Naive thymus-derived CD4-positive, alpha-beta T cell (primary cell): ENCODE results near the gene TMEM178B. TPM values are rescaled to one million over a fixed set of nuclear protein-coding genes. Genes with fewer than 3 reads are reported as not detected.
A peak's percentile ranks its signal among the peaks of the same experiment; 100 is the strongest.

Experiments
- ATAC-seq: fragments of 150-1000 bp; cut with Tn5 transposase; 2 replicates; pipeline ENCODE4 v1.10.0; 2021; ENCODE audit warnings: mild to moderate bottlenecking, moderate library complexity
- CTCF ChIA-PET: fragments of 350-600 bp; sonication (Branson Sonifier 250); formaldehyde crosslinking; loops from one replicate; lab custom pipeline; 2021; ENCODE audit warnings: antibody characterized with exemption; lab: Charles Lee
- POLR2A ChIA-PET: fragments of 350-600 bp; sonication (Branson Sonifier 250); formaldehyde crosslinking; loops from one replicate; lab custom pipeline; 2021; ENCODE audit warnings: antibody characterized with exemption, inconsistent platforms; lab: Charles Lee
- DNase-seq, 9 donors: peaks; one replicate each; pipeline versions ENCODE4 v3.0.0 to v3.0.0-alpha.2; 2020 to 2022; ENCODE audit warnings: mixed read lengths in 1 of 9
- H3K27ac ChIP-seq: one replicate; pipeline ENCODE4 v1.7.0; 2013; ENCODE audit warnings: mild to moderate bottlenecking, low read depth, low read length, moderate library complexity
- H3K27me3 ChIP-seq, 2 donors: one replicate each; pipeline ENCODE4 v1.7.0; 2013; ENCODE audit warnings: low read length in 2 of 2, mild to moderate bottlenecking in 2 of 2, moderate library complexity in 2 of 2; ENCODE audit not compliant: control insufficient read depth in 2 of 2, insufficient read depth in 2 of 2
- H3K36me3 ChIP-seq, 3 experiments: 1 replicate in 2 of 3; 2 replicates in 1 of 3; pipeline ENCODE4 v1.7.0; 2013; ENCODE audit warnings: low read length in 3 of 3, mild to moderate bottlenecking in 3 of 3, moderate library complexity in 1 of 3; ENCODE audit not compliant: insufficient read depth in 3 of 3, control insufficient read depth in 2 of 3
- H3K4me1 ChIP-seq, 2 donors: one replicate each; pipeline ENCODE4 v1.7.0; 2013; ENCODE audit warnings: low read length in 2 of 2, mild to moderate bottlenecking in 2 of 2, moderate library complexity in 1 of 2; ENCODE audit not compliant: control insufficient read depth in 2 of 2, insufficient read depth in 2 of 2
- H3K4me3 ChIP-seq: 2 replicates; pipeline ENCODE4 v1.7.0; 2013; ENCODE audit warnings: mild to moderate bottlenecking, low read length
- H3K9me3 ChIP-seq, 3 experiments: 1 replicate in 2 of 3; 2 replicates in 1 of 3; pipeline ENCODE4 v1.7.0; 2013; ENCODE audit warnings: low read length in 3 of 3; ENCODE audit not compliant: control insufficient read depth in 2 of 3
- H3K27ac Mint-ChIP-seq, 9 donors: one replicate each; pipeline ENCODE4 v1.8.0; 2020 to 2022; ENCODE audit warnings: mixed read lengths in 9 of 9, mild to moderate bottlenecking in 8 of 9, moderate library complexity in 5 of 9, inconsistent platforms in 2 of 9
- H3K27me3 Mint-ChIP-seq, 5 donors: one replicate each; pipeline ENCODE4 v1.8.0; 2021 to 2022; ENCODE audit warnings: mixed read lengths in 5 of 5, mild to moderate bottlenecking in 1 of 5
- H3K36me3 Mint-ChIP-seq, 5 donors: one replicate each; pipeline ENCODE4 v1.8.0; 2020 to 2022; ENCODE audit warnings: mixed read lengths in 5 of 5, mild to moderate bottlenecking in 3 of 5, inconsistent platforms in 1 of 5
- H3K4me1 Mint-ChIP-seq, 7 donors: one replicate each; pipeline ENCODE4 v1.8.0; 2020 to 2022; ENCODE audit warnings: mixed read lengths in 7 of 7, mild to moderate bottlenecking in 3 of 7, inconsistent platforms in 1 of 7
- H3K4me3 Mint-ChIP-seq, 10 donors: one replicate each; pipeline ENCODE4 v1.8.0; 2020 to 2022; ENCODE audit warnings: mild to moderate bottlenecking in 10 of 10, mixed read lengths in 10 of 10, moderate library complexity in 6 of 10, inconsistent platforms in 2 of 10
- H3K9me3 Mint-ChIP-seq, 11 donors: one replicate each; pipeline ENCODE4 v1.8.0; 2020 to 2022; ENCODE audit warnings: mixed read lengths in 11 of 11, mild to moderate bottlenecking in 4 of 11, inconsistent platforms in 1 of 11, moderate library complexity in 1 of 11
- intact Hi-C, 2 donors: fragments of 100-400 bp; cut with micrococcal nuclease; formaldehyde crosslinking; loops; one replicate each; pipeline ENCODE4 v1.15.1; 2023
- polyA plus RNA-seq, 2 donors: library from polyadenylated mRNA; unstranded; fragments of 300-500 nt; fragmentation: Illumina TruSeq; gene quantifications; one replicate each; pipeline ENCODE4 v1.2.3, GENCODE V29; 2021
- total RNA-seq, 6 experiments: library from RNA in 5 of 6; stranded (reverse) in 5 of 6; gene quantifications; 1 replicate in 5 of 6; 2 replicates in 1 of 6; pipeline ENCODE4 v1.2.3 and lab custom pipeline; 2021 to 2026

The TMEM178B gene
- total and polyA plus RNA-seq, 7 experiments from 2014 or later: 0.05 to 3.0 (median 0.10) TPM; not detected in 4

GRCh38 chr7:141366091-141366621, 292.3 kb downstream of the TMEM178B start:
- DNase-seq (no peak), ATAC-seq (no peak)
- Mint-ChIP-seq H3K27me3 (peaks cover 0 to 5% (median 0%) of the 10 kb centered on the region in 5 donors), H3K4me3 (no peak overlapping the region), H3K4me1 (no peaks in the 10 kb centered on the region), H3K27ac (peak overlapping the region in 1 of 9 donors; percentile 2), H3K9me3 (peaks cover 0 to under 1% (median 0%) of the 10 kb centered on the region in 11 donors), H3K36me3 (no peaks in the 10 kb centered on the region)
- Histone ChIP-seq H3K4me3 (no peak overlapping the region), H3K27ac (no peak overlapping the region), H3K4me1 (no peaks in the 10 kb centered on the region), H3K36me3 (no peaks in the 10 kb centered on the region), H3K27me3 (no peaks in the 10 kb centered on the region), H3K9me3 (no peaks in the 10 kb centered on the region)
- ChIA-PET CTCF (no interaction called here), POLR2A (no interaction called here)
- intact Hi-C loops: no loop called here

- ChIA-PET CTCF (no interaction called here), POLR2A (no interaction called here)
- Mint-ChIP-seq H3K4me1 (no peaks in the 10 kb centered on the region), H3K9me3 (peaks cover 0 to 1% (median 0%) of the 10 kb centered on the region in 11 donors), H3K27me3 (peaks cover 0 to 12% (median 0%) of the 10 kb centered on the region in 5 donors), H3K4me3 (no peak overlapping the region), H3K27ac (no peak overlapping the region), H3K36me3 (no peaks in the 10 kb centered on the region)
- ATAC-seq: no peak
- DNase-seq: no peak
- H3K27ac ChIP-seq: no peak overlapping the region
- H3K27me3 ChIP-seq: no peaks in the 10 kb centered on the region
- H3K9me3 ChIP-seq: no peaks in the 10 kb centered on the region
- H3K4me3 ChIP-seq: no peak overlapping the region
- H3K36me3 ChIP-seq: no peaks in the 10 kb centered on the region
- no peaks in the 10 kb centered on the region for H3K4me1 ChIP-seq
- intact Hi-C loops: no loop called here
Measured at GRCh38 chr7:141369422-141369821, 295.6 kb downstream of the TMEM178B start.

- Mint-ChIP-seq H3K36me3 (no peaks in the 10 kb centered on the region), H3K9me3 (peaks cover 0 to 1% (median 0%) of the 10 kb centered on the region in 11 donors), H3K4me1 (no peaks in the 10 kb centered on the region), H3K27me3 (peaks cover 0 to 15% (median 4%) of the 10 kb centered on the region in 5 donors), H3K27ac (no peak overlapping the region), H3K4me3 (no peak overlapping the region)
- no peak for DNase-seq
- intact Hi-C loops: no loop called here
- Histone ChIP-seq H3K4me3 (no peak overlapping the region), H3K4me1 (no peaks in the 10 kb centered on the region), H3K27ac (no peak overlapping the region), H3K27me3 (no peaks in the 10 kb centered on the region), H3K9me3 (no peaks in the 10 kb centered on the region), H3K36me3 (no peaks in the 10 kb centered on the region)
- ChIA-PET CTCF (no interaction called here), POLR2A (no interaction called here)
- no peak for ATAC-seq
Measured at GRCh38 chr7:141370178-141370577, 296.3 kb downstream of the TMEM178B start.

- H3K9me3 Mint-ChIP-seq: peaks cover 0 to 1% (median 0%) of the 10 kb centered on the region in 11 donors
- H3K27ac Mint-ChIP-seq: no peak overlapping the region
- H3K27me3 Mint-ChIP-seq: peaks cover 0 to 17% (median 9%) of the 10 kb centered on the region in 5 donors
- DNase-seq: no peak
- Histone ChIP-seq H3K27ac (no peak overlapping the region), H3K4me1 (no peaks in the 10 kb centered on the region), H3K4me3 (no peak overlapping the region), H3K27me3 (no peaks in the 10 kb centered on the region), H3K9me3 (no peaks in the 10 kb centered on the region), H3K36me3 (no peaks in the 10 kb centered on the region)
- no peaks in the 10 kb centered on the region for H3K36me3 Mint-ChIP-seq
- ChIA-PET CTCF (no interaction called here), POLR2A (no interaction called here)
- no peak for ATAC-seq
- intact Hi-C loops: no loop called here
- no peak overlapping the region for H3K4me3 Mint-ChIP-seq
- H3K4me1 Mint-ChIP-seq: no peaks in the 10 kb centered on the region
Measured at GRCh38 chr7:141370650-141371049, 296.8 kb downstream of the TMEM178B start.

- Histone ChIP-seq H3K4me3 (no peak overlapping the region), H3K27ac (no peak overlapping the region), H3K9me3 (no peaks in the 10 kb centered on the region), H3K36me3 (no peaks in the 10 kb centered on the region), H3K4me1 (no peaks in the 10 kb centered on the region), H3K27me3 (no peaks in the 10 kb centered on the region)
- POLR2A ChIA-PET: no interaction called here
- intact Hi-C loops: no loop called here
- no peak overlapping the region for H3K4me3 Mint-ChIP-seq
- no peak overlapping the region for H3K27ac Mint-ChIP-seq
- peaks cover 0 to 1% (median 0%) of the 10 kb centered on the region in 11 donors for H3K9me3 Mint-ChIP-seq
- no peaks in the 10 kb centered on the region for H3K36me3 Mint-ChIP-seq
- ATAC-seq: no peak
- CTCF ChIA-PET: no interaction called here
- no peak for DNase-seq
- H3K27me3 Mint-ChIP-seq: peaks cover under 1 to 19% (median 13%) of the 10 kb centered on the region in 5 donors
- no peaks in the 10 kb centered on the region for H3K4me1 Mint-ChIP-seq
Measured at GRCh38 chr7:141374425-141374824, 300.6 kb downstream of the TMEM178B start.

- intact Hi-C loops: no loop called here
- H3K36me3 Mint-ChIP-seq: no peaks in the 10 kb centered on the region
- Histone ChIP-seq H3K27me3 (no peaks in the 10 kb centered on the region), H3K4me1 (no peaks in the 10 kb centered on the region), H3K27ac (no peak overlapping the region), H3K4me3 (no peak overlapping the region), H3K36me3 (no peaks in the 10 kb centered on the region), H3K9me3 (no peaks in the 10 kb centered on the region)
- ChIA-PET POLR2A (no interaction called here), CTCF (no interaction called here)
- peaks cover 3 to 19% (median 11%) of the 10 kb centered on the region in 5 donors for H3K27me3 Mint-ChIP-seq
- no peak for ATAC-seq
- peaks cover 0 to 1% (median 0%) of the 10 kb centered on the region in 11 donors for H3K9me3 Mint-ChIP-seq
- no peak overlapping the region for H3K27ac Mint-ChIP-seq
- H3K4me1 Mint-ChIP-seq: no peaks in the 10 kb centered on the region
- H3K4me3 Mint-ChIP-seq: no peak overlapping the region
- no peak for DNase-seq
Measured at GRCh38 chr7:141375442-141375841, 301.6 kb downstream of the TMEM178B start.

GRCh38 chr7:141377906-141378305, 304.0 kb downstream of the TMEM178B start:
- H3K4me1 ChIP-seq: no peaks in the 10 kb centered on the region
- no peaks in the 10 kb centered on the region for H3K36me3 ChIP-seq
- ChIA-PET CTCF (no interaction called here), POLR2A (no interaction called here)
- Mint-ChIP-seq H3K27ac (no peak overlapping the region), H3K4me1 (no peaks in the 10 kb centered on the region), H3K4me3 (no peak overlapping the region), H3K27me3 (peaks cover 7 to 19% (median 12%) of the 10 kb centered on the region in 5 donors), H3K9me3 (peaks cover 0 to 1% (median 0%) of the 10 kb centered on the region in 11 donors), H3K36me3 (no peaks in the 10 kb centered on the region)
- DNase-seq: no peak
- H3K27ac ChIP-seq: no peak overlapping the region
- intact Hi-C loops: no loop called here
- H3K4me3 ChIP-seq: no peak overlapping the region
- H3K27me3 ChIP-seq: no peaks in the 10 kb centered on the region
- no peaks in the 10 kb centered on the region for H3K9me3 ChIP-seq
- ATAC-seq: no peak
